K562 (cell line): ENCODE measurements around the gene OPA3. TPM values are rescaled to one million over a fixed set of nuclear protein-coding genes. Genes with fewer than 3 reads are reported as not detected.
A peak's percentile ranks its signal among the peaks of the same experiment; 100 is the strongest.

Source experiments
- ADNP ChIP-seq: fragments of 200-800 bp; sonication (Bioruptor generic); IDR thresholded peaks from 2 replicates; pipeline ENCODE4 v1.6.1; 2016; ENCODE audit warnings: missing genetic modification characterization, missing compliant biosample characterization
- BRF1 ChIP-seq: IDR thresholded peaks from 3 replicates; pipeline ENCODE4 v1.6.1; 2011; ENCODE audit warnings: borderline replicate concordance, mild to moderate bottlenecking; ENCODE audit not compliant: insufficient read length; ENCODE audit errors: extremely low read depth
- GMEB1 ChIP-seq: fragments of 250-450 bp; sonication (Bioruptor Pico); IDR thresholded peaks from 2 replicates; pipeline ENCODE4 v1.4.0; 2020; ENCODE audit warnings: mild to moderate bottlenecking
- NCOA4 ChIP-seq: fragments of 450-650 bp; IDR thresholded peaks from 2 replicates; pipeline ENCODE4 v1.6.1; 2018; ENCODE audit warnings: mild to moderate bottlenecking; ENCODE audit not compliant: partially characterized antibody
- PKNOX1 ChIP-seq: fragments of 450-650 bp; IDR thresholded peaks from 2 replicates; pipeline ENCODE4 v1.6.1; 2016
- SP1 ChIP-seq: sonication (generic); formaldehyde crosslinking; IDR thresholded peaks from 2 replicates; pipeline ENCODE4 v1.8.1; 2022; ENCODE audit warnings: mild to moderate bottlenecking, missing genetic modification reagents
- STAT5A ChIP-seq: IDR thresholded peaks from 2 replicates; pipeline ENCODE4 v1.6.1; 2012; ENCODE audit warnings: low read length, inconsistent platforms, borderline replicate concordance
- TARDBP ChIP-seq: fragments of 450-650 bp; IDR thresholded peaks from 2 replicates; pipeline ENCODE4 v1.6.1; 2016
- ZBTB33 ChIP-seq: sonication (generic); formaldehyde crosslinking; IDR thresholded peaks from 2 replicates; pipeline ENCODE4 v1.8.1; 2023; ENCODE audit warnings: mild to moderate bottlenecking, missing genetic modification reagents
- ZBTB34 ChIP-seq: fragments of 250-450 bp; sonication (Bioruptor Pico); IDR thresholded peaks from 2 replicates; pipeline ENCODE4 v1.8.0; 2021; ENCODE audit warnings: mild to moderate bottlenecking, moderate library complexity
- ZFP91 ChIP-seq: sonication (generic); formaldehyde crosslinking; IDR thresholded peaks from 2 replicates; pipeline ENCODE4 v1.8.0; 2022; ENCODE audit warnings: mild to moderate bottlenecking, missing genetic modification reagents
- ZNF217 ChIP-seq: sonication (generic); formaldehyde crosslinking; IDR thresholded peaks from 2 replicates; pipeline ENCODE4 v1.8.0; 2022; ENCODE audit warnings: mild to moderate bottlenecking, missing genetic modification reagents
- ZNF224 ChIP-seq: sonication (generic); formaldehyde crosslinking; IDR thresholded peaks from 2 replicates; pipeline ENCODE4 v1.8.0; 2022; ENCODE audit warnings: mild to moderate bottlenecking, missing genetic modification reagents
- ZNF253 ChIP-seq: fragments of 250-450 bp; sonication (Bioruptor Pico); conservative IDR thresholded peaks from 2 replicates; pipeline ENCODE4 v1.6.1; 2021; ENCODE audit warnings: mild to moderate bottlenecking
- ZNF511 ChIP-seq: sonication (generic); formaldehyde crosslinking; IDR thresholded peaks from 2 replicates; pipeline ENCODE4 v1.8.0; 2022; ENCODE audit warnings: mild to moderate bottlenecking, missing genetic modification reagents
- ZZZ3 ChIP-seq: fragments of 450-650 bp; IDR thresholded peaks from 2 replicates; pipeline ENCODE4 v1.6.1; 2016; ENCODE audit warnings: antibody characterized with exemption, mild to moderate bottlenecking, moderate library complexity
- polyA plus RNA-seq, 8 experiments: library from polyadenylated mRNA; depleted of rRNA in 4 of 8; stranded (reverse) in 5 of 8; unstranded in 3 of 8; fragments of >200 nt; fragmentation: Nextera tagmentation in 2 of 8; fragmentation: Illumina TruSeq in 1 of 8; extraction: Ambion mirVana in 2 of 8; extraction: Trizol in 1 of 8; gene quantifications; 2 replicates each; pipeline versions ENCODE4 v1.2.1 to v1.2.3, GENCODE V29; 2011 to 2014; ENCODE audit warnings: inconsistent platforms in 1 of 8, missing spikeins in 1 of 8
- total RNA-seq, 7 experiments: library from RNA; depleted of rRNA in 6 of 7; stranded (reverse); fragments of >200 nt in 6 of 7; fragmentation: Illumina TruSeq in 2 of 7; extraction: Trizol in 2 of 7; gene quantifications; 2 replicates each; pipeline versions ENCODE4 v1.2.1 to v1.2.3, GENCODE V29; 2011 to 2021; ENCODE audit warnings: low replicate concordance in 1 of 7

Gene OPA3
- total and polyA plus RNA-seq, 9 of the 15 experiments (the other 6 are each of a cell fraction or from before 2014, with no cell fraction given) = 1.4 to 18.8 (median 9.0) TPM

- TF ChIP-seq ZBTB34 (CRISPR knock-in tag) = no peak
- peak; percentile 91 for TF ChIP-seq ADNP (tag)
- no peak for TF ChIP-seq ZNF224
- no peak for TF ChIP-seq ZZZ3
- no peak for TF ChIP-seq GMEB1 (CRISPR knock-in tag)
- no peak for TF ChIP-seq BRF1
- TF ChIP-seq PKNOX1 = peak; percentile 39; the same call in 1 of the 2 replicates
- TF ChIP-seq TARDBP = peak; percentile 73
- peak; percentile 85 for TF ChIP-seq SP1 (CRISPR knock-in tag)
- TF ChIP-seq ZNF253 (CRISPR knock-in tag) = no peak
- no peak for TF ChIP-seq NCOA4
- TF ChIP-seq ZBTB33 (CRISPR knock-in tag) = peak; percentile 42; the same call in 1 of the 2 replicates
- TF ChIP-seq STAT5A = no peak; the same call in 1 of the 2 replicates
- peak; percentile 15; the same call in 1 of the 2 replicates for TF ChIP-seq ZNF511 (CRISPR knock-in tag)
- no peak for TF ChIP-seq ZNF217
- peak; percentile 98 for TF ChIP-seq ZFP91 (CRISPR knock-in tag)
Observed at GRCh38 chr19:45478454-45479238, 106.0 kb downstream of the OPA3 start (continued).
